T-helper 1 cell treated with Interleukin-12 subunit alpha and Interleukin-12 subunit beta and Interleukin-4 antibody, amounts not matched to agents 30 μg/mL and 1 μg/mL, for 36 hours (primary cell): Measurements from ENCODE around the gene KRTAP5-9.
"Not testable (repeated sequence)": the region's sequence is repeated elsewhere in the genome, so short reads cannot be mapped to it uniquely, and the experiment has no call there.

Experiments used
- H3K27ac Mint-ChIP-seq: one replicate; pipeline ENCODE4 v1.8.0; 2021; ENCODE audit warnings: mild to moderate bottlenecking, mixed read lengths
- H3K27me3 Mint-ChIP-seq: one replicate; pipeline ENCODE4 v1.8.0; 2021; ENCODE audit warnings: low read depth, mixed read lengths
- H3K36me3 Mint-ChIP-seq: one replicate; pipeline ENCODE4 v1.8.0; 2021; ENCODE audit warnings: low read depth, mixed read lengths
- H3K4me1 Mint-ChIP-seq: one replicate; pipeline ENCODE4 v1.8.0; 2021; ENCODE audit warnings: low read depth, mixed read lengths
- H3K4me3 Mint-ChIP-seq: one replicate; pipeline ENCODE4 v1.8.0; 2021; ENCODE audit warnings: mild to moderate bottlenecking, moderate library complexity, mixed read lengths
- H3K9me3 Mint-ChIP-seq: one replicate; pipeline ENCODE4 v1.8.0; 2021; ENCODE audit warnings: mixed read lengths

Gene KRTAP5-9

DNA sequence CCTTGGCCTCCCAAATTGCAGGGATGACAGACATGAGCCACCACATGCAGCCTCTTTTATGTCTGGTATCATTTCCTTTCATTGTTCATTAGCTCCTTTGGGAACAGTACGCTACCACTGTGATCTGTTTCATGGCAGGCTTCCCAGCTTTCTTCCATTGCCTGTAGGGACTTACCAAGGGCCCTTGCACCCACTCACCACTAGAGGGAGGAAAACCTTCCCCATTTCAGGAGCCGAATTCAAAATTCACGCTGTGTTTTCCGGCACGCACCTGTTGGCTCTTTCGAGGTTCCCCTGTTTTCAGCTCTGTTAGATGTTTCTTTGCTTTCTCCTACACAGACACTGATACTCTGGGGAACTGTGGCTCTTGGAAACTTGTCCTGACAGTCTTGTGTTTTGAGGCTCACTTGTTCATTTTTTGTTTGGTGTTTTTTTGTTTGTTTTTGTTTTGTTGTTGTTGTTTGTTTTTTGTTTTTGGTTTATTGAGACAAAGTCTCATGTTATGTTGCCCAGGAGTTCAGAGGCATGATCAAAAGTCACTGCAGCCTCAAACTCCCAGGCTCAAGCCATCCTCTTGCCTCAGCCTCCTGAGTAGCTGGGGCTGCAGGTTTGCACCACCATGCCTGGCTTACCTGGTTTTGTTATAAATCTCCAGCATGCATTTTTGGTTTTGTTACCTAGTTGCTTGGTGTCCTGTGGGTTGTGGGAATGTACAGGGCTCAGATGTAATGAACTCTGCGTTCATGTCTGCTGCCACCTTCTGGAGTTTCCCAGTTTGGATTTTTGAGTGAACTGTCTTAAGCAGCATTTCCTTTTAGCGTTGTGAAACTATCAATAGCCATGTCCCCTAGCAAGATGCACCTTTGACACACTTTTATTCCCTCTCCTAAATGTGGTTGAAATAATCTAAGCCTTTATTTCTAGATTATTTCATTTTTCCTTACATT is 32.1 kb downstream of the KRTAP5-9 start:
- H3K27me3 Mint-ChIP-seq, result peaks cover 22% of the 10 kb centered on the region
- no peaks in the 10 kb centered on the region for H3K9me3 Mint-ChIP-seq
- H3K4me3 Mint-ChIP-seq, result no peak overlapping the region
- H3K4me1 Mint-ChIP-seq, result peaks cover 11% of the 10 kb centered on the region
- no peaks in the 10 kb centered on the region for H3K36me3 Mint-ChIP-seq
- H3K27ac Mint-ChIP-seq, result no peak overlapping the region

DNA sequence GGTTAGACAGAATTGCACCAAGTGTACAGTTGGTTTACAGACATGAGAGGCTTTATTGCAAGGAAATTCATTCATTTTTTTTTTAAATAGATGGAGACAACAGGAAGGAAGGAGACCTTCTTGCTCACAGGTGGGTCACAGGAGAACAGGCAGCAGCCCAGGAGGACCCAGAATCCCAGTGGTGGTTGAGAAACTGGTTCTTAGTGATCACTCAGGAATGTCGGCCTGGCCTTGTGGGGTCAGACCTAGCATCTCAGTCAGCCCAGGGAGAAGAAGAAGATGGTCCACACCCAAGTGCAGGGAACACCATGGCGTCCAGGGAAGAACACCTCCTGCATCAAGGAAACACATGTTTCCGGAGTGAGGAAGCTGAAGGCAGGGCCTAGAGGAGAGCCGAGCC is 33.6 kb downstream of the KRTAP5-9 start:
- Mint-ChIP-seq H3K4me1 (peaks cover 11% of the 10 kb centered on the region), H3K9me3 (no peaks in the 10 kb centered on the region), H3K4me3 (no peak overlapping the region), H3K36me3 (no peaks in the 10 kb centered on the region), H3K27me3 (peaks cover 22% of the 10 kb centered on the region), H3K27ac (no peak overlapping the region)

DNA sequence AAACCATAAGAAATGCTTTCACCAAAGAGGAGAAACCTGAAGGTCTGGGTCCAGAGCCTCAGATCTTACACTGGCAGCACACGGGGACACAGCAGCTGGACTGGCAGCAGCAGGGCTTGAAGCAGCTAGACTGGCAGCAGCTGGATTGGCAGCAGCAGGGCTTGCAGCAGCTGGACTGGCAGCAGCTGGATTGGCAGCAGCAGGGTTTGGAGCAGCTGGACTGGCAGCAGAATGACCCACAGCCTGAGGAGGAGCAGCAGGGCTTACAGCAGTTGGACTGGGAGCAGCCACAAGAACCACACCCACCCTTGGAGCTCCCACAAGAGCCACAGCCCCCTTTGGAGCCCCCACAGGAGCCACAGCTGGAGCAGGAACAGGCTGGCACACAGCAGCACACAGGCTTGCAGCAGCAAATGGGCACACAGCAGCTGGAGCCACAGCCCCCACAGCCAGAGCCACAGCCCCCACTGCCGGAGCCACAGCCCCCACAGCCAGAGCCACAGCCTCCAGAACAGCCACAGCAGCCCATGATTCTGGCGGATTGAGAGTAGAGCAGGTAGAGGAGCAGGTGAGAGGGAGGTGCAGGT is 34.2 kb downstream of the KRTAP5-9 start, which contains the start of gene KRTAP5-11:
Gene KRTAP5-11 (minus strand): TSS at position 567 of the 587 bp plus-strand sequence. CDS start 38 bp downstream, at position 529.
- H3K4me3 Mint-ChIP-seq, result no peak within 1 kb of the TSS
- H3K4me1 Mint-ChIP-seq, result peaks cover 11% of the 10 kb centered on the region
- H3K27me3 Mint-ChIP-seq, result peaks cover 22% of the 10 kb centered on the region
- H3K27ac Mint-ChIP-seq, result no peak within 1 kb of the TSS
- H3K9me3 Mint-ChIP-seq, result no peaks in the 10 kb centered on the region
- no peaks in the 10 kb centered on the region for H3K36me3 Mint-ChIP-seq

DNA sequence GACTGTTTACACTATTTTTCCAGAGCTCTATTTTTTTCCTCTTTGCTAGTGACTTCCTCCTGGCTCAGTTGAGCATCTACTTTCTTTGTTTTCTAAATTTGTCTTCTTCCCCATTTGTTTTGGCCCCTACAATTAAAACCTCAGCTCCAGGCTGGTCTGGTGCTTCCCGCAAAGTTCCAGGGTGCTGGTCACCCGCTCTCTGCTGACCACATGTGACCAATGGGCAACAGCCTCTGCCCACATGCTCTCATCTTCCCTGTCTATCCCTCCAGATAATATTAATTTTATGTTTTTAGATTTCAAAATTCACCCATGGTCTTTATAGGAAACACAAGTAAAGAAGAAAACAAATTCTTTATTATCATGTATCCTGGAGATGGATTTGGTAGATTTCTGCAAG is 34.7 kb downstream of the KRTAP5-9 start:
- Mint-ChIP-seq H3K4me1 (peaks cover 11% of the 10 kb centered on the region), H3K27me3 (peaks cover 22% of the 10 kb centered on the region)
- H3K4me3 Mint-ChIP-seq, H3K9me3 Mint-ChIP-seq, H3K27ac Mint-ChIP-seq, H3K36me3 Mint-ChIP-seq: not testable (repeated sequence)

DNA sequence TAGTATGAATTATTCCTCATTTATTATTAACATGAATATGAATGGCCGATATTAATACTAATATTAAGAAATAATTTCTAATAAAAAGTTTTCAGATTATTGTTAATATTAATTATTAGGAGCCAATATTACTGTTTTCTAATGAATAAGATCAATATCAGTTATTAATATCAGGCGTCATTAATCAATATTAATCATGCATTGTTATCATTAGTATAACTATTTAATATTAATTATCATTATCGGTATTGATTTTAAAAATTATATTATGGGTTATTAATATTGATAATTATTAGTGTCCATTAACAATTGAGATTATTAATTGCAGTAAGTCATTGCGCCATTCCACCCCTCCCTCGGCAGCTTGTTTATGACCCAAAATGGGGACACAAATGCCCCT is 37.5 kb downstream of the KRTAP5-9 start:
- H3K9me3 Mint-ChIP-seq, H3K4me3 Mint-ChIP-seq, H3K27ac Mint-ChIP-seq, H3K36me3 Mint-ChIP-seq: not testable (repeated sequence)
- Mint-ChIP-seq H3K27me3 (peaks cover 14% of the 10 kb centered on the region), H3K4me1 (peaks cover 13% of the 10 kb centered on the region)

DNA sequence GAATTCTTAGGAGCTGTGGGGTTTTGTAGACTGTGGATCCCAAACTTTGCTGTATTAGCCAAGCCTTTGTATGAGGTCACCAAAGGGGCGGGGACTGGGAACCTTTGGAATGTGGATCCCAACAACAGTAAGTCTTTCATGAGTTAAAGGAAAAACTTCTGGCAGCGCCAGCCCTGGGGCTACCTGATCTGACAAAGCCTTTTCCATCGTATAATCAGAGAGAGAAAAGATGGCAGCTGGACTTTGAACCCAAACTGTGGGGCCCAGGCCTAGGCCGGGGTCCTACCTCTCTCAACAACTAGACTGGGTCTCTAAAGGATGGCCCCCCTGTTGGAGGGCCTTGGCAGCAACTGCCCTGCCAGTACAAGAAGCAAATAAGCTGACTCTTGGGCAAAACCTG is 40.1 kb downstream of the KRTAP5-9 start:
- not testable (repeated sequence) for H3K9me3 Mint-ChIP-seq, H3K4me3 Mint-ChIP-seq, H3K36me3 Mint-ChIP-seq, H3K27ac Mint-ChIP-seq, H3K27me3 Mint-ChIP-seq, H3K4me1 Mint-ChIP-seq

DNA sequence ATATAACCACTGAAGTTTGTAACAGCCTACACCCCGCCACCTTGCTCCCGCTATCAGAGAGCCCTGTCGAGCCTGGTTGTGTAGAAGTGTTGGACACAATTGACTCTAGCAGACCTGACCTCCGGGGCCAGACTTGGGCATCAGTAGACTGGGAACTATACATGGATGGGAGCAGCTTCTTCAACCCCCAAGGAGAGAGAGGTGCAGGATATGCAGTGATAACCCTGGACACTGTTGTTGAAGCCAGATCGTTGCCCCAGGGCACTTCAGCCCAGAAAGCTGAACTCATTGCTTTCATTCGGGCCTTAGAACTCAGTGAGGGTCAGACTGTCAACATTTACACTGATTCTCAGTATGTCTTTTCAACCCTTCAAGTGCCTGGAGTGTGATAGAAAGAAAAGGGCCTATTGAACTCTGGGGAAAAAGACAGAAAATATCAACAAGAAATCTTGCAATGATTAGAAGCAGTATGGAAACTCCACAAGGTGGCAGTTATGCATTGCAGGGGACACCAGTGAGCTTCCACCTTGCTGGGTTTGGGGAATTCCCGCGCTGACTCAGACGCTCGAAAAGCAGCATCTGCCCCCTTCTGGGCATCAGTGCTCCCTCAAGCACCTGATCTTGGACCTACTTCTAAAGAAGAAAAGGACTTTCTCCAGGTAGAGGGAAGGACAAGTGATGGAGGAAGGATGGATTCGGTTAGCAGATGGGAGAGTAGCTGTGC is 40.8 kb downstream of the KRTAP5-9 start:
- H3K9me3 Mint-ChIP-seq, H3K27me3 Mint-ChIP-seq, H3K27ac Mint-ChIP-seq, H3K36me3 Mint-ChIP-seq, H3K4me3 Mint-ChIP-seq, H3K4me1 Mint-ChIP-seq: not testable (repeated sequence)

DNA sequence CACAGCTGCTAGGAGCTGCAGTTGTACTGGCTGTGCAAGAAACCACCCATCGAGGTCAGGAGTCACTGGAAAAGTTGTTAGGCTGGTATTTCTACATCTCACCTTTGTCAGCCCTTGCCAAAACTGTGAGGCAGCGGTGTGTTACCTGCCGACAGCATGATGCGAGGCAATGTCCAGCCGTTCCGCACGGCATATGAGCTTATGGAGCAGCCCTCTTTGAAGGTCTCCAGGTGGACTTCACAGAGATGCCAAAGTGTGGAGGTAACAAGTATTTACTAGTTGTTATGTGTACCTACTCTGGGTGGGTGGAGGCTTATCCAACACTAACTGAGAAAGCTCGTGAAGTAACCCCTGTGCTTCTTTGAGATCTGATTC is 41.3 kb downstream of the KRTAP5-9 start:
- not testable (repeated sequence) for H3K27ac Mint-ChIP-seq, H3K36me3 Mint-ChIP-seq, H3K4me3 Mint-ChIP-seq, H3K4me1 Mint-ChIP-seq, H3K9me3 Mint-ChIP-seq, H3K27me3 Mint-ChIP-seq
